Hematopoietic multipotent progenitor cell treated with erythropoietin and hydrocortisone succinate and interleukin-3 and kit ligand, for 17 days (in vitro differentiated cells): ENCODE measurements around the gene HLA-DRB1.
"Not testable (repeated sequence)": the region's sequence is repeated elsewhere in the genome, so short reads cannot be mapped to it uniquely, and the experiment has no call there.

ENCODE experiments used
- DNase-seq: peaks from one replicate; pipeline ENCODE4 v3.0.0-alpha.2; 2015; ENCODE audit warnings: low spot score

Gene HLA-DRB1

DNA sequence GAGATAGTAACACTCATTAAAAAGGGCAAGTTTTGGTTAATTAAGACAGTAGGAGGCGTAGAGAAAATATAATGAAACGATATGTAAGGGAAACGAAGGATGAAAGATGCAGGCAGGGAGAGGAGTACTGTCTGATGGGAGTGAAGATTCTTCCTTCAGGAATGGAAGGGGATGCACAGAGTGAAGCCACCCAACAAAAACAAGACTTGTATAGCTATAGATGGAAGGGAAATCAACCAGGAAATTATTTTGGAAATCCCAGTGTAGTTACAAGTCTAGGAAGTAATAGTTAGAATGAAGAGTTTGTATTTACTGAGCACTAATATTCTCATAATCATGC is 19.7 kb upstream of the HLA-DRB1 start:
- no peak for DNase-seq

DNA sequence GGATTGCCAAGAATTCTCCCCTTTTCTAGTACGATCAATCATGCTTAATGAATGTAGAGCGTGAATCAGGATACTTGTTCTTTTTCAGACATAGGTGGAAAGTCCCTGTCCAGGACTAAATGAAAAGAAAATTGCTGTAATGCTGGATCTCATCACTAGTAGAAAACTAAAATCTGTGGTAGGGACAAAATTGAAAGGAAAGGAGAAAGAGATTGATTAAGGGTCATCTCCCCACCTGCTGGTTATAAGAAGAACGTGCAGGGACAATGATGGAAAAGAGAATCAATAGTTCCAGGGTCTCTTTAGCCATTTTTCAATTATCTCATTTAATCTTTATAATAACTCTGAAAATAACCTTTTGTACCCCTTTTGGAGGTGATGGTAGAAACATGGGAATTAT is 18.7 kb upstream of the HLA-DRB1 start:
- no peak for DNase-seq

DNA sequence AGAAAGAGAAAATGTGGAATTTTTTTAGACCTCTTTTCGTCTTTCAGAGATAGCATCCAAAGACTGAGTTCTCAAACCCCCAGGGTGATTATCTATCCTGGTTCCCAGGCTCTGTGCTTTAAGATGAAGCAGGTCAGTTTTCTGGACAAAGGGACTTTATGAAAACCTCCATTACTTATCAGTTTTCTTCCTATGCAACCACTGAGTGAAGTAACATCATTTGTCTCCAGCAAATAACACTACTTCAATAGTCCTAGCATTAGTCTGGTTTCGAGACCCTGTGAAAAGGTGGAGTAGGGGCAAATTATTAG is 18.3 kb upstream of the HLA-DRB1 start:
- DNase-seq = no peak

DNA sequence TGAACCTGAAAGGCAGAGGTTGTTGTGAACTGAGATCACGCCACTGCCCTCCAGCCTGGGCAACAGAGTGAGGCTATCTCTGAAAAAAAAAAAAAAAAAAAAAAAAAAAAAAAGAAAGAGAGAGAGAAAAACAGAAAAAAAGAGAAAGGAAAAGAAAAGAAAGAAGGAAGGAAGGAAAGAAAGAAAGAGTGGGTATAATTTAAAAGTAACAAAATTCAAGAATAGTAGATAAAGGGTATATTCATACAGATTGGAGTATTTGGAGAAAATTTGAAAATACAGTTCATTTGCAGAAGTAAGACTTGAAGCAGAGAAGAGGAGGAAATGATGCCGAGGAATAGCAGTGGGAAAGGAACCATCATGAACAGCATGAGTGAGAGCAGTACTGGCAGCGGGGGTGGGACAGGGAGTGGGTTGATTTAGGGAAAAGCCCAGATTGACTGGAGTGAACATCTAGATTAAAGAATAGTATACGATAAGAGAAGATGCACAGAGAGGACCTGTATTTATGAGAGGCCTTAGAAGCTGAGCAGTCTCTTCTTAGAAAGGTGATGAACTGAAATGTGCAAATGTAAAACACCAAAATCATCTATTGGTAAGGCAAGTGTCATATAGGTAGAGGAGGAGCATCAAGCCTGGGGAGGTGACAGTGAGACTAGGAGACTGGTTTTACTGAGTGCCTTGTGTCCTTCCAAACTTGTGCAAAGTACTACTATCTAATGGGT is 17.8 kb upstream of the HLA-DRB1 start:
- DNase-seq = no peak

DNA sequence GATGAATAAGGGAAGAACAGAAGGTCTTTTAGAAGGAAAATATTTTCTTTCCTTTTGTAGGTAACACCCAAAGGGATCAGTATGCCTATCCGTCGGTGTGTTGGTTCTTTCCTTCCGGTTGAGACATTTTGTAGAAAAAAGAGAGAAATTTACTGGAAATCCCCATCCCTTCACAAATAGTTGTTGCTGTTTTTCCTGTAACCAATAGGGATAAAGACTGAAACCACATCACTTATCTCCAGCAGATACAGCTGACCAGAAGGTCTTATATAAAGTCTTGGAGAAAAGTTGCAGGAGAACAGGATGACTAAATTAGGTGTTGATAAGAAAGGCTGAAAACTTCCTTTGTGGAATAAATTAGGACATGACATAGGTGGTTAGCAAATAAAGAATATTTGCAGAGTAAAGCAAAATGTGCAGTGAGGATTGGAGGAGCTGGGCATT is 14.8 kb upstream of the HLA-DRB1 start:
- DNase-seq = no peak

DNA sequence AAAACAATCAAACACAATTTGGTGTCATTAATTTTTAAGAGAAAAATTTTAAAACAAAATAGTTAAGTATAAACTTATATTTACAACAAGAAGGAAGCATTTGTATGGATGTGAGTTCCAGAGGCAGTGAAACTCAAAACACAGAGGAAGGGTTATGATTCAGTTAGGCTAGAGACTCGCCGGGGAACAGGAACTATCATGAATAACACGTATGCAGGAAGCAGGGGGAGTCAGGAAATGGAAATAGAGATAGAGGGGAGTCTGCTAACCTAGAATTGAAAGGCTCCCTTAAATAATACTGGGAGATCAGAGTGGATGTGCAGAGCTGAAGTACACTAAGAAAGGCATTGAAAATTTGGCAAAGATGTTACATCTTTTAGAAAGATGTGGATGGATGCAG is 14.2 kb upstream of the HLA-DRB1 start:
- DNase-seq = no peak

DNA sequence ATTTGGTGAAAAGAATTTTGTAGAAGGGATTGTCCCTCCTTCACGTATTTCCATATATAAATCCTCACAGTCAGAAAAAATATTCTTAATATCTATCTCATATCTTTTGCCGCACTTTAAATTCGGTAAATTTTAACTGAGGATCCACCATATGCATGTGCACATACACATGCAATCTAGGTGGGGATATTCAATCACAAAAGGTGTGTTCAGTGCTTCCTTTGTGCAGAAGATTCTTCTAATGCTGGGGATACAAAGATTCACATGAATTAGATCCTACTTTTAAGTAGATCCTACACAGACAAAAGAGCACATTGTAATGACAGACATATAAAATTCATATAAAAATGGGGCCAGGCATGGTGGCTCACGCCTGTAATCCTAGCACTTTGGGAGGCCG is 13.6 kb upstream of the HLA-DRB1 start:
- DNase-seq = no peak

DNA sequence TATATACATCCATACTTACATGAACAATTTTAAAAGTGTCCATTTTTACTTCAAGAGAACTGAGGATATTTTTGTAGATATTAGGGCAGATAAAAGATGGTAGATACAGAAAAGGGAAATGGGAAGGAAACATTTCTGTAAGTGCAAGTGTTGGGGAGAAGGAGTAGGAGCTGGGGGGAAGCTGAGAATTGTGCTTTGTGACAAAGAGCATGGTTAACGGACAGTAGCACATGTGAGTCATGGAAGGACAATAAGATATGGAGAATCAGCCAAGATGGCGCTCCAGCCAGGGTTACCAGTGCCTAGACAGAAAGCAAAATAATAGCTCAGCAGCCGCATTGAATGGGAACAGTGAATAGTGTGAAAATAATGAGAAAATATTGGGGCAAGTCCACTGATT is 12.7 kb upstream of the HLA-DRB1 start:
- no peak for DNase-seq

DNA sequence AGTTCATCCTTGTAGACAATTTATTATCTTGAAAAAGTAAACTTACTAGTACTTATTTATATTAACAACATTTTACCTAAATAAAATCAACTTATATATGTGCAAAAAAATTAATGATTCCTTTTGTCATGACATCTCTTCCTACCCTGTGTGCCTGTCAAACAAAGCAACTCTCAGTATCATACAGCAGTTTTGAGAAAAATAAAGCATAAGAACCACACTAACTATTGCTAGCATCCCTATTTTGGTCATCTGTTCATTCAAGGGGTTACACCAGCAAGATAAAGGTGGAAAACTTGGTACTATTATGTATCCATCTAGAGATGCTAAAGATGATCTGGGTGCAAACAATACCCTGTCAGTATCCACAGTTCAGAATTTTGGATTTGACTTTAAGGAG is 7.4 kb upstream of the HLA-DRB1 start:
- no peak for DNase-seq

DNA sequence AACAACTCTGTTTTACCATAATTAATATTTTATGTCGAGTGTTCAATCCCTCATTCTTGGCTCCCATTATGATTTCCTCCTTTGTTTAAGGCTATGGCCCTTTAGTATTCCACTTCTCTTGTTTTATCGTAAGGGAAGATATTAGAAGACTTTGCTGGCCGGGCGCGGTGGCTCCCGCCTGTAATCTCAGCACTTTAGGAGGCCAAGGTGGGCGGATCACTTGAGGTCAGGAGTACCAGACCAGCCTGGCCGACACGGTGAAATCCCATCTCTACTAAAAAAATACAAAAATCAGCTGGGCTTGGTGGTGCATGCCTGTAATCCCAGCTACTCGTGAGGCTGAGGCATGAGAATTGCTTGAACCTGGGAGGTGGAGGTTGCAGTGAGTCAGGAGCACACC is 1.1 kb upstream of the HLA-DRB1 start:
- DNase-seq = not testable (repeated sequence)

DNA sequence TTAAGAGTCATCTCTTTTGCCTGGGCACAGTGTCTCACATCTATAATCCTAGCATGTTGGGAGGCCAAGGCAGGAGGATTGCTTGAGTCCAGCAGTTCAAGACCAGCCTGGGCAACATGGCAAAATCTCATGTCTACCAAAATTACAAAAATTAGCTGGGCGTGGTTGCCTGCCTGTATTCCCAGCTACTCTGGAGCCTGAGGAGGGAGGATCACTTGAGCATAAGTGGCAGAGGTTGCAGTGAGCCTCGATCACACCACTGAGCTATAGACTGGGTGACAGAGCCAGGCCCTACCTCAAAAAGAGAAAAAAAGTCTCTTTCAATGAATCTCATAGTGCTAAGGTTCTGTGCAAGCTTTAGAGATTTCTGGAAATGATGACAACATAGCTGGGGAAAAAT is 1.5 kb downstream of the HLA-DRB1 start:
- no peak for DNase-seq

DNA sequence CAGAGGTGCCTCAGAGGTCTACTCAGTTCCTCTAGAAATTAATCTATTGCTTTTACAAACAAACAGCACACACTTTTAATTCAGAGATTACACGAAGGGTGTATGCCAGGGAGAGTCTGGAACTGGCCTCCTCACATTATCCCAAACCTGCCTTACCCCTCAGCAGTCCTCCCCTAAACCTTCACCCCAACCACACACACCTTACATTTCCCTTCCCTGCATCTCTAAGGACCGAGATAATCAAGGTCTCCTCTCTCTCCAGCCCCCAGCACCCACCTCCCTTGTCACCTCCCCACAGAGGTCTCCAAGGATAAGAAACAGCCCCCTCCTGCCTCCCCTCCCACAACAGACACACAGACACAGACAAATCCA is 6.1 kb downstream of the HLA-DRB1 start:
- no peak for DNase-seq

DNA sequence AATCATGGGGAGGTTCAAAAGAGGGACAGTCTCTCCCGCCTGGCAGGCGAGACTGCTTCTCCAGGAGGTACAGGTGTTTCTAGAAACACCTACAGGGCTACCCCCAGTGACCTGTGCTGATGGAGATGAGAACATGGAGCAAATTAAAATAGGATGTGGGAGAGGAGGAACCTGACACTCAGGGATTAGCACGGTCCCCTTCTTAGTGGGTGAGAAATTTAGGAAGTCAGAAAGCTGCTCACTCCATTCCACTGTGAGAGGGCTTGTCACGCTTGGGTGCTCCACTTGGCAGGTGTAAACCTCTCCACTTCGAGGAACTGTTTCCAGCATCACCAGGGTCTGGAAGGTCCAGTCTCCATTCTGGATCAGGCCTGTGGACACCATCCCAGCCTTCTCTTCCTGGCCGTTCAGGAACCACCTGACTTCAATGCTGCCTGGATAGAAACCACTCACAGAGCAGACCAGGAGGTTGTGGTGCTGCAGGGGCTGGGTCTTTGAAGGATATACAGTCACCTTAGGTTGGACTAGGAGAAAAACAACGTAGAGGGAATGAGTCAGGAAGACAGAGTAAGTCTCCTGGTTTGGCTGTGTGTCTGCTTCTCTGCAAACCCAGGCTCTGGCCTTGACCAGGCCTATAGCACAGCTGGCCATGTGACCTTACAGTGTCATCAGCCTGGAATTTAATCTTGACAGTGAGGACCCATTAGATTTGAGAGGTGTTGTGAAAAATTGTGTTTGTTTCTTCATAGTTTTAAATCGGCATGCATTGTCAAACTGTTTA is 8.1 kb downstream of the HLA-DRB1 start:
- DNase-seq = no peak

DNA sequence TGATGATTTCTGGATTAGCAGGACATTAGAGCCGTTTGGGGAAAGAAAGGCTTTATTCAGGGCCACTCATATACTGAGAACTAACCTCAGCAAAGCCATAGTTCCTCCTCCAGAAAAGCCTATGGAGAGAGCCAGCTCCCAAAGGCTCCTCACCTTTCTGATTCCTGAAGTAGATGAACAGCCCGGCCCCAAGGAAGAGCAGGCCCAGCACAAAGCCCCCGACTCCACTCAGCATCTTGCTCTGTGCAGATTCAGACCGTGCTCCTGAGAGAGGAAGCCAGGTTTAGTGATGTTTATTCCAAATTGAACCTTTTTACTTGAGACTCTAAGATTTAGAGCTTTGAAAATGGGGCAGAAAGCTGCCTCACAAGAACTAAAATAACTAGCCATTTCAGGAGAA is 9.1 kb downstream of the HLA-DRB1 start:
- DNase-seq = no peak

DNA sequence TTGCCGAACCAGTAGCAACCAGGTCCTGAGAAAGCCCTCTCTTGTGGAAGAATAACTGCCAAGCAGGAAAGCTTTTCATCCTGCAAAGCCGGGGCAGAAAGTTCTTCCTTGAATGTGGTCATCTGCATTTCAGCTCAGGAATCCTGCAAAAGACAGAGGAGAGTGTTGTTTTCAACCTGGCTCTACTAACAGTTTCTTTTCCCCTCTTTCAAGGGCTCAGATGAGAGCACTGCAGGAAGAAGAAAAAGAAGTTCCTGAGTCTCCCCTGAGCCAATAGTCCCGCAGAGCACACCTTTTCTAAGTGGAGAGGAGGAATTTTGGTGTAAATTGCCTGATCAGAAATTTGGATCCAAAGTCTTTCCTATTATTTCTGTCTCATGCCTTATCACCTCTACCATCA is 10.7 kb downstream of the HLA-DRB1 start:
- DNase-seq = no peak

DNA sequence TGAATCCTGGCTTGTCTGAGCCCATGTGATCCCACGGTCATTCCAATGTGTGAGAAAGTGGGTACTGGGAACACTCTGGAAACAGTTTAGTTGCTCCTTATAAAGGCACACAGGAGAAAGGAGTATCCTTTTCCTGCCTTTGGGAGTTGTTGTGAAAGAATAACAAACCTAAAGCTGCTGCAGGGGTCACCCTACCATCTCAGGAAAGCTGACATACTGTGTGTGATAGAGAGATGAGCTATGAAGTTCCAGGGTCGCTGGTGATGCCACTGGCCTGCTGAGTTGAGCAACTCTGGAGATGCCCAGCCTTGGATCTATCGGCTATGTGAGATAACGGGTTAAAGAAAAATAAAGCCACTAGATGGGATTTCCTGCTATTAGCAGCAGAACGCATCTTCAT is 12.2 kb downstream of the HLA-DRB1 start:
- not testable (repeated sequence) for DNase-seq

DNA sequence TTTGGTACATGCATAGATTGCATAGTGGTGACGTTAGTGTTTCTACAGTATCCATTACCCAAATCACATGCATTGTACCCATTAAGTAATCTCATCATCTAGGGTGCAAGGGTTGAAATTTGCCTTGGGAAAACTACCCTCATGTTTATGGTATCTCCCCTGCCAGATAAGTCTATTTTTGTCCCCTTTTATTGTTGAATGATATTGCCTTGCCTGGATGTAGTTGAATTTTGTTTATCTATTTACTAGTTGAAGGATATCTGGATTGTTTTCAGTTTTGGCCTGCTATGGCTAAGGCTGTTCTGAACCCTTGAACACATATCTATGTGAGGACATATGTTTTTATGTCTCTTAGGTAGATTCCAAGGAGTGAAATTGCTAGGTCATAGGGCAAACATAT is 13.4 kb downstream of the HLA-DRB1 start:
- DNase-seq = no peak

DNA sequence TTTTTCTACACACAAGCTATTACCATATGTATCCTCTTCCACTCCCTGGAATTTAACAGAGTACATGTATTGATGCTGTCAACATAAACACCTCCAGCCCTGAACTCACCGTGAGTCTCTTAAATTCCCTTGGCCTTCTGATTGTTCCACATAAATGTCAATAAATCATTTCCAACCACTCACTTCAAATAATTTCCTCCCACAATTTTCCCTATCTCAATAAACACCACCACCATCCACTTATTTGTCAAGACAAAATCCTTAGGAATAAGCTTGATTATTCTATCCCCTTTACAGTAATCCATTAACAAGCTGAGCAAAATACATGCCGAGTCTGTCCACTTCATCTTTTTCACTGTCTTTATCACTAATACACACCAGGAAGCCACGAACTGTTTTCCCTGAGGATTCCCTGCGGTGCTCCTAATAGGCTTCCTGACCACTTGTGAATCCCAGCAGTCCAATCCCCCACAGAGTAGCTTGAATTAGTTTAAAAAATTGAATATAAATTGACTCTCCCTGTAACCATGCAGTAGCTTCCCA is 19.2 kb downstream of the HLA-DRB1 start:
- DNase-seq = no peak

DNA sequence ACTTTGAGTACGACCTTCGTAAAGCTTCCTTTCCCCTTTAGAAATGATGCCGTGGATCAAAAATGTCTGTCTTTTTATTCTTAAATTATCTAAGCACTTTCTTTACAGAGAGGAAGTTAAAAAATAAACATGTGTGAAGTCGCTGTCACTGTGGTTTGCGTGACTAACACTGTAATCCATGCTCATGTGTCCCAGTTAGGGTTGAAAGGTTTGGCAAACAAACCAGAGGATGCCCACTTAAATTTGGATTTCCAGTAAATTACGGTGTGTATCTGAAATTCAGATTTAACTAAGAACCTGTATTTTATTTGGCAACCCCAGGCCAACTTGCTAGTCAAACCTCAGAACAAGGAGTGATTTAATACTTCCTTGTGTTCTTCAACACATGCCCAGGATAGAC is 21.1 kb downstream of the HLA-DRB1 start:
- no peak for DNase-seq

DNA sequence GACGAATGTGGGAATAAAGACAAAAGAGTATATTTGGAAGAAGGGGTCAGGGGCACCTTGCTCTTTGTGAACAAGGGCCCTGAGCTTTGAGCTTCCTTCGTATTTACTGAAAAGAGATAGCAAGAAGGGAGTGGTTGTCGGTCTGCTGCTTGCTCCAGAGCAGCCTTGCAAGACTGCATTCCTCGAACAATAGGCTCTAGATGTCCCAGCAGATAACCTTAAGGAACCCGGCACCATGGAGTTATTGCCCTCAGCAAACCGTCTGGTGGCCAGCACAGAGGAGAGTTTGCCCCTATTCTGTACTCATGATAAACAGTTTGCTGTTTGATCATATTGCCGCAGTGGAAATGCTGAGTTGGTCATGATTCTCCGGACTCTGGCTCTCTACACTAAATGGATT is 22.7 kb downstream of the HLA-DRB1 start:
- DNase-seq = no peak

DNA sequence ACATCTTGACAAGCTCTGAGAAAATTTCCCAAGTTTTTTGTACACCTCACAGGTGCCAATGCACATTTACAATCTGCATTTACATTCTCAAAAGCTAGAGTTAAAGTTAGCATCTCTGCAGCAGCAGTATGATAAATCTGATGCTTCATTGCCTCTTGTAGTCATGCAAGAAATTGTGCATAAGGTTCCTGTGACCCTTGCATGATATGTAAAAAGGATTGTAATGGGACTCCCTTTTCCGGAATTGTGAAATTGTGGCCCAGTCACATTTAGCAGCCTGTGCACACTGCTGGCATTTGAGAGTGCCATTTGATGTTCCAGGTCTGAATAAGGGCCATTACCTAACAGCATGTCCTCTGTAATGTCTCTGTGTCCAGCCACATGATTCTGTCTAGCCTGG is 24.1 kb downstream of the HLA-DRB1 start:
- no peak for DNase-seq

DNA sequence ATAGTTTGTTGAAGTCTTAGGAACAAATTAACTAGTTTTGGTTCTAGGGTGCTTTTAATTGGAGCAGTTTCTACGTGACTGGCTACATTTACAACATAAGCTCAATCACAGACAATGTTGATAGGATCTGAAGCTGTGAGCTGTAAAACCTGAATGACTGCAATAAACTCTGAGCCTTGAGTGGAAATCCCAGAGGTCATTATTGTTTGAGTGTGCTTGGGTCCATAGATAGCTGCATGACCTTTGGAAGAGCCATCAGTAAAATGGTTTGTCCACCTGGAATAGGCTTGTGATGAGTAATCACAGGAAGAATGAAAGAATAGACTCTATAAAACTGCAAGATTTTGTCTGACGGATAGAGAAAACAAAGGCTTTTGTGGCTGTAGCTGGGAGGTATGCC is 26.7 kb downstream of the HLA-DRB1 start:
- no peak for DNase-seq

DNA sequence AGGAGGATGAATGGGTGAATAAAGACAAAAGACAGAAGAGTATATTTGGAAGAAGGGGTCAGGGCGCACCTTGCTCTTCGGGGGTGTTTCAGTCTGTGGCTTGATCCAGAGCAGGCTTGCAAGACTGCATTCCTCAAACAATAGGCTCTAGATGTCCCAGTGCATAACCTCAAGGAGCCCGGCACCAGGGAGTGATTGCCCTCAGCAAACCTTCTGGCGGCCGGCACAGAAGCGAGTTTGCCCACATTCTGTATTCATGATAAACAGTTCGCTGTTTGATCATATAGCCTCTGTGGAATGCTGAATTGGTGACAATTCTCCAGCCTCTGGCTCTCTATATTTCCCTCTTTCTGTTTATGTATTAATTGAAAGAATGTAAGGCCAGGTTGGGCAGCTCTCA is 29.9 kb downstream of the HLA-DRB1 start:
- DNase-seq = no peak
